ENCODE results near the gene CORO2B.
"Not testable (repeated sequence)": the region's sequence is repeated elsewhere in the genome, so short reads cannot be mapped to it uniquely, and the experiment has no call there.

The CORO2B gene

GRCh38 chr15:68642491-68642845 is 63.7 kb downstream of the CORO2B start:
- in situ Hi-C loops (cut with MboI; ENCODE audit: low sequenced_read_pairs), result no loop called here

GRCh38 chr15:68643216-68643830 is 64.5 kb downstream of the CORO2B start:
- in situ Hi-C loops (cut with MboI; ENCODE audit: low sequenced_read_pairs), result no loop called here

- in situ Hi-C loops (cut with MboI; ENCODE audit: low sequenced_read_pairs), result no loop called here
These were observed 65.5 kb downstream of the CORO2B start for GRCh38 chr15:68644083-68644904.

DNA sequence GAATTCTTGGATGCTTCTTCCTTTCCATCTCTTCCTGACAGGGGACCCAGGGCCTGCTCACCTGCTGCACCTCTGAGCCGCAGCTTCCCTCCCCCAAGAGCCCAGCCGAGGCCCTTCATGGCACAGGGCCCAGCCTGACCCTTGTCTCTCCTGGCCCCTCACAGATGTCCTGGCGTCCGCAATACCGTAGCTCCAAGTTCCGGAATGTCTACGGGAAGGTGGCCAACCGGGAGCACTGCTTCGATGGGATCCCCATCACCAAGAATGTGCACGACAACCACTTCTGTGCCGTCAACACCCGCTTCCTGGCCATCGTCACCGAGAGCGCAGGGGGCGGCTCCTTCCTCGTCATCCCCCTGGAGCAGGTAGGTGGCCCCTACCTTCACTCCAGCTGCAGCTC is 66.2 kb downstream of the CORO2B start:
- in situ Hi-C loops (cut with MboI; ENCODE audit: low sequenced_read_pairs), result no loop called here

DNA sequence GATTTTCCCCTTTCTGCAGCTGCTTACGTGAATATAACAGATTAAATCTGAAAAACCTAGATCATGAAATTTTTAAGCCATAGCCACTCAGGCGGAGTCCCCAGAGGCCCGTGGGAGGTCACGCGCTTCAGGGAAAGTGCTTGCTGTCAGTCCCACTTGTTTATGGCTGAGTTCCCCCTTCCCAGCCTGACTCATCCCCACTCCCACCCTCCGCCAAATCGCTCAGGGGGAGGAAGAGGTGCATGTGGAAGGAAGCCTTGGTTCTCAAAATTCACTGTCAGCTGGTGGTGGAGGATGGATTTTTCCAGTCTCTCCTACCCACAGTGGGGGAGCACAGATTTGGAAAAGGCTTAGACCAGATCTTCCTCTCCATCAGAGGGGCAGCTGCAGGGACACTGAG is 67.4 kb downstream of the CORO2B start:
- in situ Hi-C loops (cut with MboI; ENCODE audit: low sequenced_read_pairs), result no loop called here

- in situ Hi-C loops (cut with MboI; ENCODE audit: low sequenced_read_pairs), result no loop called here
These were observed 67.9 kb downstream of the CORO2B start for GRCh38 chr15:68646696-68647095.

GRCh38 chr15:68647361-68647760 is 68.6 kb downstream of the CORO2B start:
- in situ Hi-C loops (cut with MboI; ENCODE audit: low sequenced_read_pairs), result not testable (repeated sequence)

DNA sequence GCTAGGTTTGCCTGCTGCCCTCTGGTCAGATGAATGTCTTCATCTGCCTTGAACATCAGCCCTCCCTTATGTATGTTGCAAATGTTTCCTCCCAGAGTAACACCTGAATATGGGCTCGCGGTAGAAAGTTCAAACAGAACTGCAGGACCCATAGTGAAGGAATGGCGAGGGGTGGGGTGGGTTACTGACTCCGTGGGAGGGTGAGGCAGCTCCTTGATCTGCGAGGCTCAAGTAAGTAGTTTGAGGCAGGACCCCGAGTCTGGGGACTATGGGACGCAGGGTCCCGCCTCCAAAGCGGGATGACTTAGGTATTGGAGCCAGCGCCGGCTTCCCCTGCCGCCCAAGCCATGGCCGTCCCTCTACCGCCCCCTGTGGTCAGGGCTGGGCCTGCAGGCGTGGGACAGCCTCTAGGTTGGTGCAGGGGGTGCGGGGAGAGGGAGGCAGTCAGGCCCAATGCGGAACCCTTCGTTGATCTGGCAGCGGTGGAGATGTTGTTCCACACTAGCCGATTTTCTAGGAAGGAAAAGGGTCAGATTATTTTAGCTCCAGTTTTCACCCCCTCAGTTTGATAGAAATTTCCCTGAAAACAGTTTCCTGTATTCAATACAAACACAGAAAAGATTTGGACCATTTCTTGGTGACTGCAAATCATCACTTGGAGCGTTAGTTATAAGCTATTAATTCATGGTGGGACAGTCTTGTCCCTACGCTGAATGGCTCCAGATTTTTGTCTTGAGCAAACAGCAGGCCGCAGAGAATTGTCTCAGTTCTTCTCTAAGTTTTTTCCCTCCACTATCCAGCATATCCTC is 72.3 kb downstream of the CORO2B start:
- in situ Hi-C loops (cut with MboI; ENCODE audit: low sequenced_read_pairs), result loop anchor here (10.0 kb wide), 1 partner anchor 86 kb away; no protein-coding TSS in a partner anchor

DNA sequence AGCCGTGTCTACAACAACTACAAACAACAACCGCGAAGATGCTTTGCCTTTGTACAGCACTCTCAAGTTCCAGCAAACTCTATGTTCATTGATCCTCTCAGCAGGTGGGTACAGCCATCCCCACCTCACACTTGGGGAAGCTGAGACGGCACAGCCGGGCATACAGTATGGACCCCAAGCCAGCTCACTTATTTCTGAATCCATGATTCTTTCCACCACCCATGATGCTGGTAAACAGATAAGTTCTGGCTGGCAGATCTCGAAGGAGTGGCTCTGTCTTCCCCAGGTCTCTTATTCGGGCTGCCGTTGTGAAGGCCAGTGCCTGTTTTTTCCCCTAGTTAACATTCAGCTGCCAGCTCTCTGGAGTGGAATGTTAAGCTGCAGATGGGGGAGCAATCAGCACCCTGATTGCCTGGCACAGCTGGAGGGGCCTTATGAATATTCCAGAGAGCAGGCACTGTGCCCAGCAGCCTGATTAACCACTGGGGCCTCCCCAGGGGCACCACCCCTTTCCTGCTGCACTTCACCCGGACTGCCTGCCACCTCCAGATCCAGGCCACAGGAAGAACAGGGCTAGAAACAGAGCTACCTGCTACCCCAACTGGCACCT is 73.2 kb downstream of the CORO2B start:
- in situ Hi-C loops (cut with MboI; ENCODE audit: low sequenced_read_pairs), result loop anchor here (10.0 kb wide), 1 partner anchor 87 kb away; no protein-coding TSS in a partner anchor

- in situ Hi-C loops (cut with MboI; ENCODE audit: low sequenced_read_pairs), result loop anchor here (10.0 kb wide), 1 partner anchor 88 kb away; no protein-coding TSS in a partner anchor
These were observed 74.3 kb downstream of the CORO2B start for GRCh38 chr15:68653031-68653635.

DNA sequence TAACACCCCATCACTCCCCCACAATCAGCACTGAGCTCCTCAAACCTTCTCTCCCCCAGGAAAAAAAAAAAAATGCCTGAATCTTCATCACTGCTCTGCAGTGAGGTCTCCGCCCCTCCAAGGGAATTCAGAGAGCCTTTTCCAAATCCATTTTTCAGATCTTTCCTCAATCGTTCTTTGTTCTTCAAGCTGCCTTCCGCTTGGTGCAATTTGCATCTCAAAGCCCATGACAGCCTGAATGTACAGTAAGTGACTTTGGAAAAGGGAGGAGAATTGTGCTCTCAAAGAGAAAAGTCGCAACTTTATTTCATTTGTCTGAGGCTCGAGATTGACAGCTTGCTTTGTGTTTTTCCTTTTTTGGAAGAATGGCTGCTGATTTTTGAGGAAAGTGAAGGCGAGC is 75.0 kb downstream of the CORO2B start:
- in situ Hi-C loops (cut with MboI; ENCODE audit: low sequenced_read_pairs), result loop anchor here (10.0 kb wide), 1 partner anchor 89 kb away; no protein-coding TSS in a partner anchor

DNA sequence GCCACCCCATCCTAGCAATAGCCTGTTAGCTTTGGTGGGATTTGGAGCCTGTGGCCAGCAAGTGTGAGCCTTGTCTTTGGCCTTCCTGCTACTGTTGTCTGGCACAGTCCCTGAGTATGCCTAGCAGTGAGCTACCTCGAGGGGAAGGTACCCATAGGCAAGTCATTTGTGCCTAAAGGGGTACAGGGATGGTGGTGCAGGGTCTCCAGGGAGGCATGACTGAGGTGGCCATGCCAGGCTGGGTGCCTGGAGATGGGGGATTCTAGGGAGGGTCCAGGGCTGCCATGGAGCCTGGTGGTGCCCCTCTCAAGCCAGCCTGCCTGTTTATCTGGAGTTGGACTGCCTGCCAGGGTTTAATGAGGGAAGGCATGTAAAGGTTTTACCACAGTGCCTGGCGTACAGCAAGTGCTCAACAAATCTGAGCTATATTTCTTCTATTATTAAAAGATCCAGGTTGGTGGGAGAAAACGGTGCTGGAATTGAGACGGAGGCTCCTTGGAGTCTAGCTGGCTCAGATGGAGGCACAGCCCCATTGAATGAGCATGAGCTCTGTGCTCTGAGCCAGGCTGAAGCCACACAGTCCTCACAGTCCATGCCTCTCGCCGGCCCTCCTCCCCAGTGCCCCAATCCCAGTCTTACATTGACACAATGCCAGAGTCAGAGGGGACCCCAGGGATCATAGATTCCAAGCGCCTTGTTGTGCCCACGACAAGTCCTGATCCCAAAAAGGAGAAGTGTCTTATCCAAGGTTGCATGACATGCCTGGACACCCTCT is 76.2 kb downstream of the CORO2B start:
- in situ Hi-C loops (cut with MboI; ENCODE audit: low sequenced_read_pairs), result loop anchor here (10.0 kb wide), 1 partner anchor 90 kb away; no protein-coding TSS in a partner anchor

DNA sequence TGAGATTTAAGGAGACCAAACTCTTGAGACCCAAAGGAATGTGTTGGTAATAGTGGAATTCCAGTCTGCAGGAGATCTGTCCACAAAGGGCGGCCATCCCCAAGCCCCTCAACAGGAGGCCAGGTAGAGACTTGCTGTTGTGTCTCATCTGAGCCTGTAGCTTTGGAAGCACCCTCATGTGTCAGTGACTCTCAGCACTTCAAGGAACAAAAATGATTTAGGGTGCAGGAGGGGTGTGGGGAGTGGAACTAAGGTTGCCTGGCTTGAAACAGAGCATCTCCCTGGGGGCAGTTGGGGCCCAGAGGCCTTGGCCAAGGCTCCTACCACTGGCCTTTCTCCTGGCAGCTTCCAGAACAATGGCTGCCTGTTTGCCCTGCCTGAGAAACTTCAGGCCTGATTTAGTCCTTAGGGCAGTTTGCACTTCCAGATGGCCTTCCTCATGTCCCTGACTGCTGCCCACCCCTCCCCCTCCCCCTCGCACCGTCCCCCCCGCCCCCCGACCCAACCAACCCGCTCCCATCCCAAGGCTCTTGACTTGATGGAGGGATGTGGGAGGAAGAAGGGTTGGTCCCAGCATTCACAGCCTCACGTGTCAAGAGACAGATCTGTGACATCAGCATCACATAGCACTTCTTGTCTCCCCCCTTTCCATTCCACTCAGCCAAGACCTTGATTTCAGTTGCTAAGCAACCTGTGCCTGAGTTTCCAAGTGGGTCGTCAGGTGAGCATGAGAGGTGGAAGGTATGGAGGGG is 77.1 kb downstream of the CORO2B start:
- in situ Hi-C loops (cut with MboI; ENCODE audit: low sequenced_read_pairs), result loop anchor here (10.0 kb wide), 1 partner anchor 91 kb away; no protein-coding TSS in a partner anchor

GRCh38 chr15:68656438-68656739 is 77.6 kb downstream of the CORO2B start:
- in situ Hi-C loops (cut with MboI; ENCODE audit: low sequenced_read_pairs), result loop anchor here (10.0 kb wide), 1 partner anchor 92 kb away; no protein-coding TSS in a partner anchor

- in situ Hi-C loops (cut with MboI; ENCODE audit: low sequenced_read_pairs), result loop anchor here (10.0 kb wide), 1 partner anchor 93 kb away; no protein-coding TSS in a partner anchor
These were observed 79.4 kb downstream of the CORO2B start for GRCh38 chr15:68658151-68658550.

DNA sequence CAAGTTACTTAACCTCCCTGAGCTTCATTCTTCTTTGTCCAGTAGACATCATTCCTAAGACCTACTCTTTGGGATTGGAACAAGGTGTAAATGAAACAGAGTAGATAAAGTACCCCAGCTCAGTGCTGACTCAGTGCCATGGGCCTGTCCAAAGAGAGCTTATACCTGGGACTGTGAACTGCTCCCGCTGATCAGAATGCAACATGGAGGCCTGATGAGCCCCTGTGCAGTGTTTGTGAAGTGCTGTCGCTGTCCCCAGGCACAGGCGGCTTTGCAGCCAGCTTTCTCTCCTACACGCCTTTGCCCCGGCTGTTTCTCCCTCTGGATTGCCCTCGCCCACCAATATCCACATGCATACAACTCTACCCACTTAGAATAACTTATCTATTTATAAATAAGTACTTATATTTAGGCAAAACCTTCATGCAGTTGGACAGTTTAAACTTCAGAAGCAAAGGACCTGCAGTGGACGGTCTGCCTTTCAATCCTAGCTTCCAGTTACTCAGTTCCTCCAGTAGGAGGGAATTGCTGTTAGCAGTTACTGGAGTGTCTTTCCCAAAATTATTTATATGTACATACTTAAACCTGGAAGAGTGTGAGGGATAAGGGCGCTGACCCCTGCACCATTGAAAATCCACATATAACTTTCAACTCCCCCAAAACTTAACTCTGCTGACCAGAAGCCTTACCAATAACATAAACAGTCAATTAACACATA is 80.0 kb downstream of the CORO2B start:
- in situ Hi-C loops (cut with MboI; ENCODE audit: low sequenced_read_pairs), result loop anchor here (10.0 kb wide), 1 partner anchor 94 kb away; no protein-coding TSS in a partner anchor

GRCh38 chr15:68663526-68663925 is 84.7 kb downstream of the CORO2B start:
- in situ Hi-C loops (cut with MboI; ENCODE audit: low sequenced_read_pairs), result no loop called here

DNA sequence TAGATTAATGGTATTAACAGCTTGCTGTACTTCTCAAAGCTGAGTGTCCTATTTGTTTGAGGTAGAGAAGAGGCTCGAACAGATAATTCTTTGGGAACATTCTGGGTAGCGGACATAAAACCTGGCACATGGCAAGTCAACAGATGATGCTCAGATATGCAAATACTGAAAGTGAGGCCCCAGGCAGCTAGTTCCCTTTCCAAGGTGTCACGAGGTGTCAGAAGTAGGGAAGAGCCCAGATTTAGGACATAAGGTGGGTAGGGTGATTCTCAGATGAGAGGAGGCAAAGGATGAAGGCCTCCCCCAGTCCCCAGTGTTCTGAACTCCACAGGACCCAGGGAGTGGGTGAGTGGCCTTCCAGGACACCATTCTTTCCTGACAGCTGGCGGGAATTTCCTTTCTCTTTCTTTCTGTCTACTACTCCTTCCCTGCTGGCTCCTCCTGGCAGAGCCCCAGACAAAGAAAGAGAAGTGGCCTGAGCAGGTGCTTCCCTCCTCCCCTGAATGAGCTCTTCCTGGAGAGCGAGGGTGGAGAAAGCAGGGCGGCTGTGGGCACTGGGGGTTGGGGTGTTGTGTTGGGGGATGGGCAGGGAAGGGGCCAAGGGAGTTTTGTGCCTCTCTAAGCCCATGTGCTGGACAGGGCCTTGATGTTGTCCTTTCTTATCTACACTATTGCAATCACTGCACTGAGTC is 87.5 kb downstream of the CORO2B start:
- in situ Hi-C loops (cut with MboI; ENCODE audit: low sequenced_read_pairs), result no loop called here
